ENCODE results near the gene MPRIP. TPM values are rescaled to one million over a fixed set of nuclear protein-coding genes. Genes with fewer than 3 reads are reported as not detected.

The MPRIP gene
- total RNA-seq, 1 experiment from 2014 or later, result 132 TPM

DNA sequence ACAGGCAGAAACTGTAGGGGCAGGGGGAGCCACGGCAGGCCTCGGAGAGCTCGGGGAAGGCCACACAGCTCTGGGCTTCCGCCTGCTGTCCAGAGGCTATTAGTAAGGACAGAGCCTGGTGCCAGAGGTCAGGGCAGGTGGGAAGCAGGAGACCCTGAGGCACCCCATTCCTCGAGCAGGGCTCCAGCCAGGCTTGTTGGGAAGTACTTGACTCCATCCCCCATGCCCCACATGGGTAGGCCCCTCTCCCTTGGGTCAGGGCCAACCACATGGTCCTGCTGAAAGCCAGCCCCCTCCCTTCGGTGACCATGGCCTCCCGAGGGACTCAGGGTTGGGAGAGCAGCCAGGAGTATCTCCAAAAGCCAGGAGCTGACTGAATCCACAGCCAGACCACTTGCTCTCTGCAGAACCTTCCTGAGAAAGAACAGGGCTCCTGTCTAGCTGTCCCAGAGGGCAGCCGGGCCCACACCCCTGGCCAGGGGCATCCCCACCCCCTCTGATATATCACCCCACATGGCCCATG is 17.4 kb upstream of the MPRIP start:
- H4K20me1 ChIP-seq (ENCODE audit: control insufficient read depth, insufficient read depth, insufficient read length), result no peaks in the 10 kb centered on the region
- H3K27ac ChIP-seq (ENCODE audit: insufficient read length, low read depth, low read length), result no peak overlapping the region
- no peaks in the 10 kb centered on the region for H3K79me2 ChIP-seq (ENCODE audit: insufficient read depth, low read length)
- WGBS (ENCODE audit: extremely low coverage, insufficient read length, low lambda C conversion rate), result no CpG with 5 or more reads among the region's 8 CpGs
- H3K9me3 Mint-ChIP-seq, result no peaks in the 10 kb centered on the region
- no peaks in the 10 kb centered on the region for H3K36me3 Mint-ChIP-seq (ENCODE audit: insufficient read depth in 1 of 3, low read depth in 3 of 3)
- H3K4ac ChIP-seq (ENCODE audit: low read depth, low read length), result no peak overlapping the region
- H3K9ac ChIP-seq (ENCODE audit: extremely low read depth, insufficient read length, low read length), result no peak overlapping the region
- H3K23me2 ChIP-seq (ENCODE audit: insufficient read length, low read depth, low read length, poor library complexity, severe bottlenecking), result no peaks in the 10 kb centered on the region
- H3K79me1 ChIP-seq (ENCODE audit: insufficient read depth, low read depth, low read length, poor library complexity, severe bottlenecking), result no peaks in the 10 kb centered on the region
- H3K4me3 Mint-ChIP-seq, result no peak overlapping the region
- DNase-seq, result no peak
- no peak overlapping the region for H2AFZ ChIP-seq (ENCODE audit: low read length)
- no peak overlapping the region for H2BK20ac ChIP-seq (ENCODE audit: low read depth, low read length, poor library complexity, severe bottlenecking)
- no peak overlapping the region for H2BK5ac ChIP-seq (ENCODE audit: insufficient read length, low read length)
- H3K23ac ChIP-seq (ENCODE audit: insufficient read length, low read depth, low read length), result no peak overlapping the region
- no peak overlapping the region for H3K18ac ChIP-seq (ENCODE audit: insufficient read length, low read depth, low read length)
- H3K27me3 ChIP-seq (ENCODE audit: insufficient read depth, low read length), result no peaks in the 10 kb centered on the region
- H3K4me1 ChIP-seq (ENCODE audit: insufficient read depth, low read length), result peaks cover 9% of the 10 kb centered on the region; the same call in 1 of the 2 replicates
- H3K27me3 Mint-ChIP-seq (ENCODE audit: low read depth), result no peaks in the 10 kb centered on the region
- H3K14ac ChIP-seq (ENCODE audit: insufficient read depth, low read length), result no peak overlapping the region
- H3K27ac Mint-ChIP-seq, result peak overlapping the region in 1 of 3 experiments; percentile 64; a peak in 1 of 7 replicates
- no peak overlapping the region for H2BK12ac ChIP-seq (ENCODE audit: insufficient read length, low read depth, low read length)
- peaks cover 22 to 23% of the 10 kb centered on the region in 2 experiments for H3K4me1 Mint-ChIP-seq
- no peak overlapping the region for H2AK5ac ChIP-seq (ENCODE audit: insufficient read length, low read length)
- H2BK15ac ChIP-seq (ENCODE audit: low read depth, low read length), result no peak overlapping the region
- no peak overlapping the region for H3T11ph ChIP-seq (ENCODE audit: low read length)
- H3K4me2 ChIP-seq (ENCODE audit: insufficient read depth, insufficient read length, low read length), result no peak overlapping the region
- H4K91ac ChIP-seq (ENCODE audit: insufficient read length, low read depth, low read length), result no peak overlapping the region
- TF ChIP-seq, protein P1, sequence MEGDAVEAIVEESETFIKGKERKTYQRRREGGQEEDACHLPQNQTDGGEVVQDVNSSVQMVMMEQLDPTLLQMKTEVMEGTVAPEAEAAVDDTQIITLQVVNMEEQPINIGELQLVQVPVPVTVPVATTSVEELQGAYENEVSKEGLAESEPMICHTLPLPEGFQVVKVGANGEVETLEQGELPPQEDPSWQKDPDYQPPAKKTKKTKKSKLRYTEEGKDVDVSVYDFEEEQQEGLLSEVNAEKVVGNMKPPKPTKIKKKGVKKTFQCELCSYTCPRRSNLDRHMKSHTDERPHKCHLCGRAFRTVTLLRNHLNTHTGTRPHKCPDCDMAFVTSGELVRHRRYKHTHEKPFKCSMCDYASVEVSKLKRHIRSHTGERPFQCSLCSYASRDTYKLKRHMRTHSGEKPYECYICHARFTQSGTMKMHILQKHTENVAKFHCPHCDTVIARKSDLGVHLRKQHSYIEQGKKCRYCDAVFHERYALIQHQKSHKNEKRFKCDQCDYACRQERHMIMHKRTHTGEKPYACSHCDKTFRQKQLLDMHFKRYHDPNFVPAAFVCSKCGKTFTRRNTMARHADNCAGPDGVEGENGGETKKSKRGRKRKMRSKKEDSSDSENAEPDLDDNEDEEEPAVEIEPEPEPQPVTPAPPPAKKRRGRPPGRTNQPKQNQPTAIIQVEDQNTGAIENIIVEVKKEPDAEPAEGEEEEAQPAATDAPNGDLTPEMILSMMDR (conservative IDR thresholded peaks at IDR 0.05), result no peak
- H3K9me3 ChIP-seq (ENCODE audit: control insufficient read depth, low read depth, low read length), result no peaks in the 10 kb centered on the region
- H3K56ac ChIP-seq (ENCODE audit: insufficient read length, low read depth, low read length), result no peak overlapping the region
- H4K5ac ChIP-seq (ENCODE audit: insufficient read length, low read depth, low read length), result no peak overlapping the region
- no peak overlapping the region for H4K8ac ChIP-seq (replicated peaks; ENCODE audit: insufficient read length, low read depth, low read length)
- no peak overlapping the region for H2BK120ac ChIP-seq (ENCODE audit: low read depth, low read length, poor library complexity, severe bottlenecking)

Measured in H9 (cell line).